Right kidney (tissue), 1 donor: ENCODE results near the gene TBX4.

Experiments used
- DNase-seq: peaks from one replicate; pipeline ENCODE4 v3.0.0-alpha.2; 2016

Gene TBX4

GRCh38 chr17:61454381-61455323 lies 2.4 kb downstream of the TBX4 start:
- peak; percentile 85 for DNase-seq

DNA sequence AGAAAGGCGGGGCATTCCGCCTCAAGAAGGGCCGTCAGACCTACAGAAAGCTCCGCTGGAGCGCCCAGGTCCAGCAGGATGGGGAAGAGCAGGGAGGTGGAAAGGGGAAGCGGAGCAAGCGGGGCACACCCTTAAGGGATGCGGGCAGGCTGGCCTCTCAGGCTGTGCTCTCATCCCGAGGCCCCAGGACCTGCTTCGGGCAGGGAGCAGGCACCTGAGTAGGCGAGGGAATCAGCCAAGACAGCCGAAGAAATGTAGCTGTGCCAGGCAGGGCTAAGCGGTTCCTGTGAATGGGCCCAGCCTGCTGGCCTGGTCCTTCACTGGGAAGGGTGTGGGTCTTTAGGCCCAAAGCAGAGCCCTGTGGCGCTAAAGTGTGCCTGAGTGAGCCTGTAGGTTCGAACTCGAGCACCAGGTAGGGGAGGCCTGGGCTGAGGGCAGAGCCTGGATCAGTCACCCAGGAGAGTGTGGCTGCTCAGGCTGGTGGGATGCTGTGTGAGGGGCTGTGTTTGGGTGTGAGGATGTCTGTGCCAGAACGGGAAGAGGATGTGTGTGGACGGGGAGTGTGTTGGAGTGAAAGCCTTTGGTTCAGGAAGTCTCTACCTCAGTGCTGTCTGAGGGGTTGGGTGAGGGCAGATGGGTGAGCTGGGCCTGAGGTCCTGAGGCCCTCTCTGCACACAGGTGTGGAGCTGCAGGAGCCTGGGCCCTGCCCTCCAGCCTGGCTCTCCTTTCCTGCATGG lies 3.3 kb downstream of the TBX4 start:
- peak; percentile 35 for DNase-seq

DNA sequence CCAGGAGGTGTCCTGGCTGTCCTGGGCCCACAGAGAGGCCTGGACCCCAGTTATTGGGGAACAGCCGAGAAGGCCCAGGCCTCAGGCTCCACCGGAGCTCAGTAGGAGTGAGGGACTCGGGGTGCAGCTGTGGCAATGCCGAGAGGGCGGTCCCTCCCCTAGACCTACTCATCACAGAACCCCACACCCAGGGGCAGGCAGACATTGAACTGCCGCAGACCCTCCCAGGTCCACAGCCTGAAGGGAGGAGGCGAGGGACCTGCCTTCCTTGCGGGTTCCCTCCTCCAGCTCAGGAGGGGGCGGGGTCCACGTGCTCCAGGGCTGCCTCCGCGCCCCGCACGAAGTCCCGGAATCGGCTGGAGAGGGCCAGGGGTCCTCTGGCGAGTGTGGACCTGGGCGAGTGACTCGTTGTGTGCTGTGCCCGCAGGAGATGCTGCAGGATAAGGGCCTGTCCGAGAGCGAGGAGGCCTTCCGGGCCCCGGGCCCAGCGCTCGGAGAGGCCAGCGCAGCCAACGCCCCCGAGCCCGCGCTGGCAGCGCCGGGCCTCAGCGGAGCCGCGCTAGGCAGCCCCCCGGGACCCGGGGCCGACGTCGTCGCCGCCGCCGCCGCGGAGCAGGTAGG lies 3.9 kb downstream of the TBX4 start:
- DNase-seq = peak; percentile 35

GRCh38 chr17:61456688-61457225 lies 4.5 kb downstream of the TBX4 start:
- DNase-seq = peak; percentile 69

GRCh38 chr17:61457226-61457983 lies 5.2 kb downstream of the TBX4 start:
- no peak for DNase-seq

DNA sequence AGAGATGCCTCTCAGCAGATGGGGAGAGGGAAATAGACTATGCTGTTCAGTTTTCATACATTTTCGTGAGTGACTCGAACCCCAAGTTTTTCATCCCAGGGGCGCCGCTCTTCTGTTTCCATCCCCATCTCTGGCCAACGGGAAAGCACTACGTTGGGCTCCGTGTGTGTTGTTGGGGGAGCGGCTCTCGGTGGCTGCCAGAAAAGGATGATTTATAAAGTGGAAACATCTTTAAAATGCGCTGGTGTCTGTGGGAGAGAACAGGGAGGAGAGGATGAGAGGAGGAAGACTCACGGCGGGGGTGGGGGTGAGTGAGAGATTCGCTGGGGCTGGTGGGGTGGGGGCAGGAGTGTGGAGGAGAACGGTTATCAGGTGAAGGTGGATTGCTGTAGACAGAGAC lies 5.8 kb downstream of the TBX4 start:
- DNase-seq = no peak

DNA sequence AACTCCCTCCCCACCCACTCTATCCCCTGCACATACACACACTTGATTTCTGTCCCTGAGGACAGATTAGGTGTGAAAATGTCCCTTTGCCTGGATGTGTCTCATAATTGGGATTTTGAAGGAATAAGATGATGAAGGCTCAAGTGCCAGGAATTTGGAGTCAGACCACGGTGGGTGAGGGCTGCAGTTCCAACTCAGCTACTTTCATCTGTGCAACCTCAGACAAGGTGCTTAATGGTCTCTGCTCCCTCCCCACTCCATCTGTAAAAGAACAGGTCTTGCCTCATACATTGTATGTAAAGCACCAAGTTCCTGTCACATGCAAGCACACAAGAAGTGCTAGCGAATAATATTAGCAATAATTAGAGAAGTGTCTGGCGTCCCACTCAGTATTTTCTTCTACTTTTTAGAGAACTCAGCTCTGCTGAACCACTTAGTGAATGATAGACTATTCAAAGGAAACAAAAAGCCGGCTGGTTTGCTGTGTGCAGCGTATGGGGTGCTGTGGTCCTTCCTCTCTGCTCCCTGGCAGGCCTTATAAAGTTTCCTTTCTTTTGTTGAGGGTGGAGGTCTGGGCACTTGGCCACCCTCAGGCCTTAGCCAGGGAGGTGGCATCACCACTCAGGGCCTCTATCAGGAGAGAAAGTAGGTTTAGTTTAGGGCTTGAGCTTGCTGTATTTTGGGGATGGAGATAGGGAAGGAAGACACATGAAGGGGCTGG lies 6.4 kb downstream of the TBX4 start:
- DNase-seq = no peak

GRCh38 chr17:61459142-61459809 lies 7.1 kb downstream of the TBX4 start:
- DNase-seq = no peak

DNA sequence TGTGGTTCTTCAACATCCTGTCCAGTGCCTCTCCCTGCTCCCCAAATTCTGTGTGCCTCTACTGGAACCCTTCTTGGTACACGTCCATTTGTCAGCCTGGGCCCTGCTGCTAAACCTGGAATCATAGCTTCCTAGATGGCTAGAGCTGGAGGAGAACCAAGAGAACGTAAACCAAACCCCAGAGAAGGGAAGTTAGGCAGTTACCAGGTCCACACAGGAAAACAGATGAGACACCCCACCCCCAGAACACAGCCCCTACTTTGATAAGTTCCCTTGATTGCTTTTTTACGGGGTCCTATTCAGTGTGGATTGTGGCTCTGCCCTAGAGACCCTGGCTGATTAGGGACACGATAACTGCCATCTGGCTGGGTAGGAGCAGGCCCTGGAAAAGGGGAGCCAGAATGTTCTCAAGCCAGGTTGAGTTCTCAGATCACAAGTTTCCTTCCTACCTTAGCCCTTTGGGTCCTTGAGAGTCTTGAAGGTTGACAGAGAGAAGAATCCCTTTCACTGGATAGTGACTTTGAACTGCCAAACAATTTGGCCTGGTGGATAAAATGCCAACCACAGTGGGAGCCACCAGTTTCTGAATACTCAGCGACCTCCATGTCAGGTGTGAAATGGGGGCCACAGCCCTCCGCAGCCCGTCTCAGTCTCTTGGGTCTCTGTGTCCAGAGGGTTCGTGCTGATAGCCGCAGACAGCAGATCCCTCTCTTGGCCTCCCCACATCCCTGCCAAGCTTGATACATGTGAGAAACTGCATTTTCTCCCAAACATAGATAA lies 7.9 kb downstream of the TBX4 start:
- DNase-seq = no peak

DNA sequence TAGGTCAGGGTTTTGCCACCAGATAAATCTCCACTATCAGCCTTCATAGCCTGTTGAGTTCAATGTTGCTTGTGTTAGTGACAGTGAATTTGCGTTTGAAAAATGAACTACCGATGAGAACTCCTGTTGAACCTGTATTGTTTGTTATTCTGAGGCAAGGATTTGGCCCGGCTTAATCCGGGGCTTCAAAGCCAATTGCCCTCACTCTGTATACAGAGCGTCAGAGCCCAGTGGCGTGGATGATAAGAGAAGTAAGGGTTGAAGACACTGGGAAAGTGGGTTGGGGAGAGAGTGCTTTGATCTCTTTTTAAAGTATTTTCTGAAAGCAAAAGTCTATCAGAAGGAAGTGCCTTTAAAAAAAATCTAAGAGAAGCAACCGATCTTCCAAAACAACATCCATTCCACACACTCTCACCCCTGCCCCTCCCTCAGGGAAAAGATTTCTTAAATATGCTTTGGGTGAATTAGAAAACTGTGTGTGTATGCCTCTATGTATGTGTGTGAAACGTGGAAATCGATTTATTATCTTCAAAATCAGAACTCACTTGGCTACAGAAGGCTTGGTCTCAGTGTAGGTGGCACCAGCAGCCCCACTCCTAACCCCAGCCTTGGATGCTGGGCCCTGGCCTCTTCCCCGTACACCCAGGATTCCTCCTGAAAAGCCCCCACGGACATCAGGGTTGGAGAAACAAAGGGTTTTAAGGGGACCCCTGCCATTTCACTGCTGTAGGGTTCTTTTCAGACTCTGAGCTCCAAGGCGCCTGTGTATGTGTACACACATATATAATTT lies 8.8 kb downstream of the TBX4 start:
- DNase-seq = no peak

GRCh38 chr17:61461586-61461966 lies 9.4 kb downstream of the TBX4 start:
- no peak for DNase-seq

GRCh38 chr17:61461967-61462718 lies 9.9 kb downstream of the TBX4 start:
- DNase-seq = peak; percentile 60

DNA sequence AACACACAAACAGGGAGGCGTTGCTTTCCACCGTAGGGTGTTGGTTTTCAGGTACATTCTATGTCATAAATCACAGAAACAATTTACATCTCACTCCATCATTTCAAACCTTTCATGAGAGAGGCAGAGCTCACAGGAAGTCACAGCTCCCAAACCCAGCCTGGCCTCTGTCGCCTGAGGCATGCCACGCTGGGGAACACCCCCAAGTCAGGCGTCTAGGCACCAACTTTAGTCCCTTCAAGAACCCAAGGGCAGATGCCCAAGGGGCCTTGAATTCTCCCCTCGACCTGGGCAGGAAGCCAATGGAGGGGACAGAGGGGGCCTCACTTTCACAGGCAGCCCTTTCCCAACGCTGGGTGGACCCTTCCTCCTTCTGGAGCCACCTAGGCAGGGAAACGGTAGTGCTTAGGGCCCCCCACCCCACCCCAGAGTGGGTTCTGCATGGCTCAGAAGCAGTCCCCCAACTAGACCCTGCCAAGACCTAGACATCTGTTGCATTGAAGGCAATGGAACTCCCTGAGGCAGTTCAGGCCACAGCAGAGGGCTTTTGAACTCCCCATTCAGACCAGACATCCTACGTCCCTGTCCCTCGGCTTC lies 10.6 kb downstream of the TBX4 start:
- peak; percentile 35 for DNase-seq

- DNase-seq = no peak
Measured at GRCh38 chr17:61463316-61464129, 11.3 kb downstream of the TBX4 start.

- no peak for DNase-seq
Measured at GRCh38 chr17:61464130-61464842, 12.1 kb downstream of the TBX4 start.

DNA sequence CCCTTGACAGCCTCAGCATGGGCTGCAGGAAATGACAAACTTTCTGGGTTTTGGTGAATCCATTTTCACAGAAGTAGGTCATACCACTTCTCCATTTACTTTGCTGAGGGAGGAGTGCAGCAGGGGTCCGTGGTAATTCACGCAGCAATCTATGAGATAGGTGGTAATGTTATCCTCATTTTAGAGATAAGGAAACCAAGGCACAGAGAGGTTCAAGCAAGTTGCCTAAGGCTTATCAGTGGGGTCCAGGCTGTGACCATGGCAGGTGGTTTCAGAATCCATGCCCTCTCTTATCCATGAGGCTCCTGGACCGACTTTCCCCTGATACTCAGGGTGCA lies 12.6 kb downstream of the TBX4 start:
- no peak for DNase-seq
